Hepatocyte (in vitro differentiated cells): Measurements from ENCODE around the gene TSPAN15. TPM values are rescaled to one million over a fixed set of nuclear protein-coding genes. Genes with fewer than 3 reads are reported as not detected.

Experiments used
- DNase-seq: peaks from one replicate; pipeline ENCODE4 v3.0.0-alpha.2; 2016; ENCODE audit warnings: low spot score
- H2AFZ ChIP-seq: fragments of 200-600 bp; sonication (generic); 2 replicates; pipeline ENCODE4 v1.6.0; 2016; ENCODE audit warnings: antibody characterized with exemption, mild to moderate bottlenecking
- H3K27ac ChIP-seq: fragments of 200-600 bp; sonication (generic); 2 replicates; pipeline ENCODE4 v1.5.1; 2016; ENCODE audit warnings: mild to moderate bottlenecking
- H3K27me3 ChIP-seq: fragments of 200-600 bp; sonication (generic); 2 replicates; pipeline ENCODE4 v1.6.1; 2016
- H3K36me3 ChIP-seq: fragments of 200-600 bp; sonication (generic); replicated peaks from 2 replicates; pipeline ENCODE4 v1.5.1; 2016; ENCODE audit warnings: low read depth; ENCODE audit not compliant: insufficient read depth
- H3K4me1 ChIP-seq: fragments of 200-600 bp; sonication (generic); 2 replicates; pipeline ENCODE4 v1.5.1; 2016; ENCODE audit warnings: mild to moderate bottlenecking, moderate library complexity; ENCODE audit not compliant: insufficient read depth
- H3K4me2 ChIP-seq: fragments of 200-600 bp; sonication (generic); 2 replicates; pipeline ENCODE4 v1.6.0; 2016
- H3K4me3 ChIP-seq: fragments of 200-600 bp; sonication (generic); 2 replicates; pipeline ENCODE4 v1.5.1; 2016; ENCODE audit warnings: mild to moderate bottlenecking
- H3K79me2 ChIP-seq: fragments of 200-600 bp; sonication (generic); 2 replicates; pipeline ENCODE4 v1.6.0; 2017; ENCODE audit warnings: mild to moderate bottlenecking
- H3K9me2 ChIP-seq: fragments of 200-600 bp; sonication (generic); replicated peaks from 2 replicates; pipeline ENCODE4 v1.6.0; 2017; ENCODE audit warnings: mild to moderate bottlenecking; ENCODE audit not compliant: insufficient read depth
- H3K9me3 ChIP-seq: fragments of 200-600 bp; sonication (generic); 2 replicates; pipeline ENCODE4 v1.5.1; 2016; ENCODE audit warnings: low read depth, mild to moderate bottlenecking
- H4K20me1 ChIP-seq: fragments of 200-600 bp; sonication (generic); 2 replicates; pipeline ENCODE4 v1.6.0; 2016; ENCODE audit warnings: mild to moderate bottlenecking; ENCODE audit not compliant: insufficient read depth, poor library complexity, severe bottlenecking
- EZH2 ChIP-seq: fragments of 200-600 bp; sonication (generic); IDR thresholded peaks from 2 replicates; pipeline ENCODE4 v1.6.1; 2016; ENCODE audit warnings: antibody characterized with exemption, mild to moderate bottlenecking, borderline replicate concordance
- EZH2phosphoT487 ChIP-seq: fragments of 200-600 bp; sonication (generic); IDR thresholded peaks from one replicate; pipeline ENCODE4 v1.6.1; 2018; ENCODE audit warnings: antibody characterized with exemption, mild to moderate bottlenecking, low read depth, moderate library complexity; ENCODE audit not compliant: unreplicated experiment, severe bottlenecking
- WGBS: methylation state at CpG from one replicate; pipeline ENCODE4 v1.1.6; 2016; ENCODE audit warnings: low lambda C conversion rate; ENCODE audit errors: missing lambda C conversion rate; 5-methylcytosine and 5-hydroxymethylcytosine counted together
- polyA plus RNA-seq: library from polyadenylated mRNA; unstranded; fragments of >200 nt; fragmentation: Nextera tagmentation; extraction: Ambion mirVana; gene quantifications from 2 replicates; pipeline ENCODE4 v1.2.1, GENCODE V29; 2016
- total RNA-seq: library from RNA; depleted of rRNA; stranded (reverse); fragments of >200 nt; gene quantifications from 2 replicates; pipeline ENCODE4 v1.2.3, GENCODE V29; 2014
- TF ChIP-seq, protein P1 (sequence below): fragments of 200-600 bp; sonication (generic); IDR thresholded peaks from 2 replicates; pipeline ENCODE4 v1.5.1; 2016; ENCODE audit warnings: antibody characterized with exemption, mild to moderate bottlenecking; ENCODE audit not compliant: poor library complexity

The TSPAN15 gene
- total and polyA plus RNA-seq, 2 experiments from 2014 or later: 29.0 to 66.4 TPM

DNA sequence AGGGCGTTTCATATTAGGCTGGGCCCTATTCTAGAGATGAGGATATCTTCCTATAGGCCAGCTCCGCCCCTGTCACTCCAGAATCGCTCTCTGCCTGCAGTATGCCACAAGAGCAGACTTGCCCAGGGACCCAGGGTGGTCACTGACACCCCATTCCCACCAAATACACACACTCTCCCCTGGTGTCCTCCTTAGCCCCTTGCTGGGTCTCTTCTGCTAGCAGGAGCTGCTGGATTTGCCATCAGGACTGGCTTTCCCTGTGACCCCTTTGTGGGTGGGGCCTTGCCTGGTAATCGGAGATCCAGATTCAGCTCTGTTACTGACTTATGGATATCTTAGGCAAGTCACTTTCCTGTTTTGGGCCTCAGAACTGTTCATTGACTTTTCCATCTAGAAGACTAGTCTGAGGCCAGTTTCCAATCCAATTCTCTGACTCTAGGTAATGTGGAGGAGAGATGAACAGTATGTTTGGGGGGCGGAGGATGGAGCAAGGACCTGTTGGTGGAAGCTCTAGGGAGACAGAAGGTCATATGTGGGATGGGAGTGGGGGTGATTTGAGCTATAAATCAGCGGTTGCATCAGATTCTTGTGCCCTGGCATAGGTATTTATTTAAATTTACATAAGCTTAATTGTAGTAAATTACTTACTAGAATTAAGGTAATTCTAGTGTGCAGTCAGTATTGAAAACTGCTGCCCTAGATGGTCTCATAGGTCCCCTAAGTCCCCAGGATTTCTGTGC is 1.6 kb downstream of the TSPAN15 start:
- H4K20me1 ChIP-seq: no peaks in the 10 kb centered on the region
- TF ChIP-seq, protein P1, sequence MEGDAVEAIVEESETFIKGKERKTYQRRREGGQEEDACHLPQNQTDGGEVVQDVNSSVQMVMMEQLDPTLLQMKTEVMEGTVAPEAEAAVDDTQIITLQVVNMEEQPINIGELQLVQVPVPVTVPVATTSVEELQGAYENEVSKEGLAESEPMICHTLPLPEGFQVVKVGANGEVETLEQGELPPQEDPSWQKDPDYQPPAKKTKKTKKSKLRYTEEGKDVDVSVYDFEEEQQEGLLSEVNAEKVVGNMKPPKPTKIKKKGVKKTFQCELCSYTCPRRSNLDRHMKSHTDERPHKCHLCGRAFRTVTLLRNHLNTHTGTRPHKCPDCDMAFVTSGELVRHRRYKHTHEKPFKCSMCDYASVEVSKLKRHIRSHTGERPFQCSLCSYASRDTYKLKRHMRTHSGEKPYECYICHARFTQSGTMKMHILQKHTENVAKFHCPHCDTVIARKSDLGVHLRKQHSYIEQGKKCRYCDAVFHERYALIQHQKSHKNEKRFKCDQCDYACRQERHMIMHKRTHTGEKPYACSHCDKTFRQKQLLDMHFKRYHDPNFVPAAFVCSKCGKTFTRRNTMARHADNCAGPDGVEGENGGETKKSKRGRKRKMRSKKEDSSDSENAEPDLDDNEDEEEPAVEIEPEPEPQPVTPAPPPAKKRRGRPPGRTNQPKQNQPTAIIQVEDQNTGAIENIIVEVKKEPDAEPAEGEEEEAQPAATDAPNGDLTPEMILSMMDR: no peak
- TF ChIP-seq EZH2phosphoT487: no peak
- no peak for TF ChIP-seq EZH2
- H3K79me2 ChIP-seq: peaks cover 29% of the 10 kb centered on the region
- no peaks in the 10 kb centered on the region for H3K27me3 ChIP-seq
- no peak for DNase-seq
- 81% methylated on average over 6 of the region's 6 CpGs for WGBS
- H3K36me3 ChIP-seq: no peaks in the 10 kb centered on the region
- H3K9me3 ChIP-seq: no peaks in the 10 kb centered on the region
- no peak overlapping the region for H3K4me3 ChIP-seq
- no peaks in the 10 kb centered on the region for H3K9me2 ChIP-seq
- H3K4me2 ChIP-seq: peak overlapping the region; percentile 95
- peaks cover 8% of the 10 kb centered on the region for H3K4me1 ChIP-seq
- H3K27ac ChIP-seq: no peak overlapping the region
- no peak overlapping the region for H2AFZ ChIP-seq

DNA sequence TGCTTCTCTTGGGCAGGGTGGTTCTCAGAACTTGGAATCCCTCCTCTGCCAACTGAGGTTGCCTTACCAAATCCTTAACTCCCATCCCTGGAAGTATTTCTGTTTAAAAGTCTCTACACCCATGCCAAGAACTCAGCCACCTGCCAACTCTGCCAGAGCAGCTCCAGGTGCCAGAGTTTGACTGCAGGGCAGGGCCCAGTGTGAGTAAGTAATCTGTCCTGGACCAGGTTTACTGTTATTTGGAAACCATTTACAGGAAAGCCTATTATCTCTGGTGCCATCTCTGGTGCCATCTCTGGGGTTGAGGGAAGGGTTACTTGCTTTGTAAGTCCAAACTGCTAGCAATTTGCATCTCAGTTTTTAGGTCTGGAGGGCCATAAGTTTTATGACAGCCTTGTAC is 2.5 kb downstream of the TSPAN15 start:
- H3K9me3 ChIP-seq: no peaks in the 10 kb centered on the region
- DNase-seq: no peak
- H3K4me1 ChIP-seq: peaks cover 15% of the 10 kb centered on the region
- H3K4me3 ChIP-seq: no peak overlapping the region
- TF ChIP-seq, protein P1: no peak
- no peak for TF ChIP-seq EZH2
- no peak for TF ChIP-seq EZH2phosphoT487
- H3K9me2 ChIP-seq: no peaks in the 10 kb centered on the region
- H3K36me3 ChIP-seq: no peaks in the 10 kb centered on the region
- H3K27ac ChIP-seq: no peak overlapping the region
- H3K79me2 ChIP-seq: peaks cover 29% of the 10 kb centered on the region
- no peaks in the 10 kb centered on the region for H3K27me3 ChIP-seq
- H3K4me2 ChIP-seq: no peak overlapping the region
- H4K20me1 ChIP-seq: no peaks in the 10 kb centered on the region
- no peak overlapping the region for H2AFZ ChIP-seq

DNA sequence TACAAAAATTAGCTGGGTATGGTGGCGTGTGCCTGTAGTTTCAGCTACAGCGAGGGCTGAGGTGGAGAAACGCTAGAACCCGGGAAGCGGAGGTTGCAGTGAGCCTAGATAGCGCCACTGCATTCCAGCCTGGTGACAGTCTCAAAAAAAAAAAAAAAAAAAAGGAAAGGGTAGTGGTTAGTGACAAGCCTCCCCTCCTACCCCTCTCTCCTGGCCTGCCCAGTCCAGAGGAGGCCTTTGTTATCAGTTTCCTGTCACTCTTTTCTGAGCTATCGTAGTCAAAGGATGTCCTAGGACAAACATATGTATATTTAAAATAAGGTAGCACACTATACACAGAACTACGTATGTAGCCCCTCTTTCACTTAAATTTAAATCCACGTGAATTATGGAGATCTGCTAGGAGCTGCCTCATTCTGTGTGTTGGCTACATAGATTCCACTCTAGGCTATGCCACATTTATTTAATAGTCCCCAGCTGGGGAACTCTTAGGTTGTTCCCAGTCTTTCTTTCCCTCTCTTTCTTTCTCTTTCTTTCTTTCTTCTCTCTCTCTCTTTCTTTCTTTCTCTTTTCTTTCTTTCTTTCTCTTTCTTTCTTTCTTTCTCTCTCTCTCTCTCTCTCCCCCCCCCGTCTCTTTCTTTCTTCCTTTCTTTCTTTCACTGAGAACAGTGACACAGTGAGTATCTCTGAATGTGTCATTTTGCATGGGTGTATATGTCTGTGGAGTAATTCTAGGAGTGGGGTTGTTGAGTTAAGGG is 3.9 kb downstream of the TSPAN15 start:
- TF ChIP-seq, protein P1: no peak
- H4K20me1 ChIP-seq: no peaks in the 10 kb centered on the region
- H3K36me3 ChIP-seq: no peaks in the 10 kb centered on the region
- WGBS: 80% methylated on average over 10 of the region's 10 CpGs
- peaks cover 39% of the 10 kb centered on the region for H3K79me2 ChIP-seq
- peaks cover 19% of the 10 kb centered on the region for H3K4me1 ChIP-seq
- H3K27ac ChIP-seq: no peak overlapping the region
- H3K9me3 ChIP-seq: no peaks in the 10 kb centered on the region
- H3K4me2 ChIP-seq: no peak overlapping the region
- no peak overlapping the region for H2AFZ ChIP-seq
- H3K9me2 ChIP-seq: no peaks in the 10 kb centered on the region
- DNase-seq: no peak
- no peaks in the 10 kb centered on the region for H3K27me3 ChIP-seq
- H3K4me3 ChIP-seq: no peak overlapping the region
